ENCODE results near the gene HPRT1.

GRCh38 chrX:134544513-134545151 is 84.7 kb downstream of the HPRT1 start:
- TF ChIP-seq POLR2A (IDR thresholded peaks at IDR 0.05; ENCODE audit: low read length) (no peak), GATA1 (IDR thresholded peaks at IDR 0.05; ENCODE audit: low read depth, low read length) (no peak)

All from erythroblast (primary cell).